Pancreas (tissue), 10 donors: Measurements from ENCODE around the gene LGALS9C. TPM values are rescaled to one million over a fixed set of nuclear protein-coding genes. Genes with fewer than 3 reads are reported as not detected.
"Not testable (repeated sequence)": the region's sequence is repeated elsewhere in the genome, so short reads cannot be mapped to it uniquely, and the experiment has no call there.

Experiments
- ATAC-seq, 4 donors: fragments of 200-7000 bp; cut with Tn5 transposase; one replicate each; pipeline versions ENCODE4 v1.8.0 to v1.9.1; 2020; ENCODE audit warnings: mild to moderate bottlenecking in 4 of 4, moderate library complexity in 4 of 4
- DNase-seq, 6 donors: peaks; one replicate each; pipeline ENCODE4 v3.0.0-alpha.2; 2020
- FAIRE-seq: peaks from 2 replicates; lab custom pipeline; 2012; peaks lifted over from hg19 to GRCh38; lab: Jason Lieb, UNC
- H3K27ac ChIP-seq, 4 donors: fragments of 200-600 bp; sonication (generic); 1 replicate in 3 of 4; 2 replicates in 1 of 4; pipeline versions ENCODE4 v1.5.0 to v1.8.0; 2020
- H3K27me3 ChIP-seq, 4 donors: fragments of 200-600 bp; one replicate each; pipeline ENCODE4 v1.8.0; 2021
- H3K36me3 ChIP-seq, 3 donors: fragments of 200-600 bp; sonication (generic) in 1 of 3; one replicate each; pipeline versions ENCODE4 v1.5.0 to v1.8.0; 2020 to 2021
- H3K4me1 ChIP-seq, 3 donors: fragments of 200-600 bp; one replicate each; pipeline ENCODE4 v1.8.0; 2021
- H3K4me3 ChIP-seq, 4 donors: fragments of 200-600 bp; sonication (generic) in 2 of 4; one replicate each; pipeline versions ENCODE4 v1.5.0 to v1.8.0; 2020 to 2021
- H3K9me3 ChIP-seq, 4 donors: fragments of 200-600 bp; one replicate each; pipeline ENCODE4 v1.8.0; 2021
- WGBS, 2 donors: extraction: QIAGEN DNeasy Blood & Tissue Kit; methylation state at CpG; one replicate each; pipeline ENCODE4 v1.1.7; 2013; 5-methylcytosine and 5-hydroxymethylcytosine counted together
- intact Hi-C, 3 donors: fragments of 100-400 bp; cut with DNase I; formaldehyde crosslinking; loops; one replicate each; pipeline versions ENCODE4 v1.11.1 to v1.14.2; 2022
- polyA plus RNA-seq, 2 donors: library from polyadenylated mRNA; stranded (reverse); fragments of 200-250 nt; gene quantifications; one replicate each; pipeline ENCODE4 v1.2.3, GENCODE V29; 2013
- total RNA-seq, 6 donors: library from RNA; stranded (reverse); fragmentation: NEBNext Ultra II Directional in 4 of 6; extraction: Animal tissue kit (Norgen Biotek cat#: 25700) in 4 of 6; gene quantifications; one replicate each; pipeline versions ENCODE4 v1.2.1 to v1.2.4, GENCODE V29; 2021 to 2023
- donor health status: healthy with polysubstance abuse.
- donor health status: DM: no; HTN: no; CAD: no; lungs with moderate emphysema.
- donor health status: DM: no; HTN: no; CAD: no.
- donor health status: control.
- donor health status: control.
- donor health status: Bipolar disorder and iron deficiency.
- donor health status: DM: yes; HTN: yes; CAD: no.
- donor health status: DM: no; HTN: no; CAD: no.
- donor health status: DM: no; HTN: no; CAD: no.
- donor health status: DM: yes; HTN: yes; CAD: no.

Gene LGALS9C
- total and polyA plus RNA-seq, 8 donors, result 0.05 to 0.22 (median 0.12) TPM; not detected in 4

GRCh38 chr17:18463831-18464502 lies 12.6 kb upstream of the LGALS9C start:
- H3K27me3 ChIP-seq, ATAC-seq, H3K27ac ChIP-seq, H3K4me3 ChIP-seq, intact Hi-C loops, DNase-seq, H3K36me3 ChIP-seq, FAIRE-seq, H3K4me1 ChIP-seq, H3K9me3 ChIP-seq: not testable (repeated sequence)
- 69 to 72% methylated on average over 9 of the region's 11 CpGs for WGBS, 2 donors

GRCh38 chr17:18466250-18466983 lies 10.2 kb upstream of the LGALS9C start:
- H3K4me1 ChIP-seq, H3K4me3 ChIP-seq, H3K9me3 ChIP-seq, DNase-seq, FAIRE-seq, intact Hi-C loops, H3K36me3 ChIP-seq, H3K27me3 ChIP-seq, H3K27ac ChIP-seq: not testable (repeated sequence)
- ATAC-seq, result peak in 1 of 4 donors; percentile 34
- 71 to 73% methylated on average over 5 to 6 of the region's 6 CpGs for WGBS, 2 donors

- not testable (repeated sequence) for ATAC-seq, FAIRE-seq
- WGBS, 2 donors, result 72 to 81% methylated on average over 5 of the region's 5 CpGs
Measured at GRCh38 chr17:18467001-18467400, 9.6 kb upstream of the LGALS9C start.

GRCh38 chr17:18468472-18469171 lies 8.0 kb upstream of the LGALS9C start:
- H3K9me3 ChIP-seq, ATAC-seq, FAIRE-seq, H3K27ac ChIP-seq, H3K4me3 ChIP-seq, H3K36me3 ChIP-seq, intact Hi-C loops, H3K27me3 ChIP-seq, H3K4me1 ChIP-seq: not testable (repeated sequence)
- peak in 1 of 6 donors; percentile 10 for DNase-seq
- 88 to 90% methylated on average over 9 of the region's 10 CpGs for WGBS, 2 donors

More at GRCh38 chr17:18467001-18467400, 9.6 kb upstream of the LGALS9C start:
- H3K4me1 ChIP-seq, intact Hi-C loops, H3K27me3 ChIP-seq, H3K4me3 ChIP-seq, H3K9me3 ChIP-seq, H3K36me3 ChIP-seq, H3K27ac ChIP-seq: not testable (repeated sequence)
- DNase-seq, result peak in 1 of 6 donors; percentile 22

DNA sequence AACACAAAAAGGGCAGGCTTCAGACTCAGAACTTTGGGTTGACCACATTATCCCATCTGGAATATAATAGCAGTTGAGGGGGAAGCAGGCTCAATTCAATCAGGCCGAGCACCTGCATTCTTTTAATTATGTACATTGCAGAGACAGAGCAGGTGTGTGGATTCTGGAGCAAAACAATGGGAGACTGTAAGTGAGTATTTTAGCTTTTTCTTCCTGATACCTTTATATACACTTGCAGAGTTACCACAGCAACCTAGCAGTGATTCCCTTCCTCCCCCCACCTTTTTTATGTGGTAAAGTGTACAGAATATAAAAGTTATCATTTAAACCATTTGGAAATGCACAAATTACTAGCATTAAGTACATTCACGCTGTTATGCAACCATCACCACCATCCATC lies 6.8 kb upstream of the LGALS9C start:
- H3K27me3 ChIP-seq, H3K27ac ChIP-seq, H3K4me3 ChIP-seq, FAIRE-seq, DNase-seq, H3K9me3 ChIP-seq, H3K36me3 ChIP-seq, ATAC-seq, H3K4me1 ChIP-seq, intact Hi-C loops: not testable (repeated sequence)
- 40 to 55% methylated on average over 2 of the region's 2 CpGs for WGBS, 2 donors

- FAIRE-seq, H3K4me3 ChIP-seq, H3K27ac ChIP-seq, H3K9me3 ChIP-seq, H3K36me3 ChIP-seq, DNase-seq, ATAC-seq, intact Hi-C loops, H3K4me1 ChIP-seq, H3K27me3 ChIP-seq: not testable (repeated sequence)
- WGBS, 2 donors, result 67 to 80% methylated on average over 6 to 7 of the region's 11 CpGs
Measured at GRCh38 chr17:18470345-18470930, 6.2 kb upstream of the LGALS9C start.

GRCh38 chr17:18473967-18474366 lies 2.6 kb upstream of the LGALS9C start:
- H3K27ac ChIP-seq, DNase-seq, H3K36me3 ChIP-seq, H3K4me3 ChIP-seq, H3K9me3 ChIP-seq, H3K4me1 ChIP-seq, ATAC-seq, H3K27me3 ChIP-seq, intact Hi-C loops, FAIRE-seq: not testable (repeated sequence)
- WGBS, 2 donors, result 70 to 73% methylated on average over 2 to 3 of the region's 4 CpGs

GRCh38 chr17:18474754-18475153 lies 1.8 kb upstream of the LGALS9C start:
- H3K36me3 ChIP-seq, H3K4me1 ChIP-seq, DNase-seq, H3K27ac ChIP-seq, FAIRE-seq, H3K4me3 ChIP-seq, H3K27me3 ChIP-seq, intact Hi-C loops, H3K9me3 ChIP-seq, ATAC-seq: not testable (repeated sequence)
- 66 to 67% methylated on average over 5 to 7 of the region's 7 CpGs for WGBS, 2 donors

GRCh38 chr17:18477367-18477766 lies 778 bp downstream of the LGALS9C start:
- H3K36me3 ChIP-seq, H3K4me1 ChIP-seq, FAIRE-seq, intact Hi-C loops, H3K27ac ChIP-seq, ATAC-seq, H3K9me3 ChIP-seq, H3K4me3 ChIP-seq, DNase-seq, H3K27me3 ChIP-seq: not testable (repeated sequence)
- WGBS, 2 donors, result 77 to 81% methylated on average over 2 to 3 of the region's 5 CpGs

- H3K27me3 ChIP-seq, H3K9me3 ChIP-seq, FAIRE-seq, H3K4me1 ChIP-seq, H3K36me3 ChIP-seq, H3K27ac ChIP-seq, H3K4me3 ChIP-seq, intact Hi-C loops: not testable (repeated sequence)
- ATAC-seq (peak in 3 of 4 donors; percentile 9 to 35 (median 28)), DNase-seq (peak in 1 of 6 donors; percentile 27)
- WGBS, 2 donors, result 72 to 83% methylated on average over 6 to 7 of the region's 12 CpGs
Measured at GRCh38 chr17:18478362-18478761, 1.8 kb downstream of the LGALS9C start.

DNA sequence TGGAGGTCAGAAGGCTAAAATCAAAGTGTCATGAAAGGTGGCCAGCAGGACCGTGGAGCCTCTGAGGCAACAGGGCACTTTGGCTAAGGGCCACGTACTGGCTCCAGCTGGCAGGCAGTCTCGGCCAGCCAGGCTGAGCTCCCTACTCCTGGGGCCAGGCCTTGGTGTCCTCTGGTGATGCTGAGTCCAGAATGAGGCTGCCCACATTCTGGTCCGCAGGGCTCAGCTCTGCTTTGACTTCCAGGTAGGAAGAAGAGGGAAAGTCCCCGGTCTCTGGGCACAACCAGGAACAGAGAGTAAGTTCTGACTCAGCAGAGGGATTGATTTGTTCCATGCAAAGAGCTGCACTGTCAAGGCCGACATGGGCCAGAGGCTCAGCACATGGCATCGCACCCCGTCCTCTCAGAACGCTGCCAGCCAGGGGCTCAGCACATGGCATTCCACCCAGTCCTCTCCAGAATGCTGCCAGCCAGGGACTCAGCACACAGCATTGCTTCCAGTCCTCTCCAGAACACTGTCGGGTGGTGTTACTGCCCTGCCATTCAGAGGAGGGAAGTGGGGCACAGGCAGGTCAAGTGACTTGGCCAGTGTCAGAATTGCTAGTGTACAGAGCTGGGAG lies 2.5 kb downstream of the LGALS9C start:
- H3K4me3 ChIP-seq, H3K9me3 ChIP-seq, intact Hi-C loops, FAIRE-seq, H3K36me3 ChIP-seq, H3K4me1 ChIP-seq, H3K27me3 ChIP-seq, H3K27ac ChIP-seq: not testable (repeated sequence)
- DNase-seq (peak in 1 of 6 donors; percentile 14), ATAC-seq (peak in 3 of 4 donors; percentile 80 to 88 (median 81))
- 27 to 50% methylated on average over 6 of the region's 10 CpGs for WGBS, 2 donors
